Measurements from ENCODE around the gene ADA.

- TF ChIP-seq MAX (IDR thresholded peaks at IDR 0.05; ENCODE audit: low read depth) (no peak), EZH2phosphoT487 (IDR thresholded peaks at IDR 0.05; ENCODE audit: borderline replicate concordance, low read depth) (no peak), SMC3 (IDR thresholded peaks at IDR 0.05; ENCODE audit: low read depth, low read length) (no peak), CHD2 (IDR thresholded peaks at IDR 0.05; ENCODE audit: low read length, partially characterized antibody) (no peak), FOXJ3 (CRISPR knock-in tag; IDR thresholded peaks at IDR 0.05) (no peak)
- TF ChIP-seq, protein P1, sequence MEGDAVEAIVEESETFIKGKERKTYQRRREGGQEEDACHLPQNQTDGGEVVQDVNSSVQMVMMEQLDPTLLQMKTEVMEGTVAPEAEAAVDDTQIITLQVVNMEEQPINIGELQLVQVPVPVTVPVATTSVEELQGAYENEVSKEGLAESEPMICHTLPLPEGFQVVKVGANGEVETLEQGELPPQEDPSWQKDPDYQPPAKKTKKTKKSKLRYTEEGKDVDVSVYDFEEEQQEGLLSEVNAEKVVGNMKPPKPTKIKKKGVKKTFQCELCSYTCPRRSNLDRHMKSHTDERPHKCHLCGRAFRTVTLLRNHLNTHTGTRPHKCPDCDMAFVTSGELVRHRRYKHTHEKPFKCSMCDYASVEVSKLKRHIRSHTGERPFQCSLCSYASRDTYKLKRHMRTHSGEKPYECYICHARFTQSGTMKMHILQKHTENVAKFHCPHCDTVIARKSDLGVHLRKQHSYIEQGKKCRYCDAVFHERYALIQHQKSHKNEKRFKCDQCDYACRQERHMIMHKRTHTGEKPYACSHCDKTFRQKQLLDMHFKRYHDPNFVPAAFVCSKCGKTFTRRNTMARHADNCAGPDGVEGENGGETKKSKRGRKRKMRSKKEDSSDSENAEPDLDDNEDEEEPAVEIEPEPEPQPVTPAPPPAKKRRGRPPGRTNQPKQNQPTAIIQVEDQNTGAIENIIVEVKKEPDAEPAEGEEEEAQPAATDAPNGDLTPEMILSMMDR (IDR thresholded peaks at IDR 0.05) = no peak
These were observed 30.2 kb downstream of the ADA start for GRCh38 chr20:44621325-44621724.

Data from SK-N-SH (cell line).